Measurements from ENCODE around the gene IL26. TPM values are rescaled to one million over a fixed set of nuclear protein-coding genes. Genes with fewer than 3 reads are reported as not detected.

IL26 gene
- total and polyA plus RNA-seq, 7 donors: 0.22 to 0.36 TPM; not detected in 5

DNA sequence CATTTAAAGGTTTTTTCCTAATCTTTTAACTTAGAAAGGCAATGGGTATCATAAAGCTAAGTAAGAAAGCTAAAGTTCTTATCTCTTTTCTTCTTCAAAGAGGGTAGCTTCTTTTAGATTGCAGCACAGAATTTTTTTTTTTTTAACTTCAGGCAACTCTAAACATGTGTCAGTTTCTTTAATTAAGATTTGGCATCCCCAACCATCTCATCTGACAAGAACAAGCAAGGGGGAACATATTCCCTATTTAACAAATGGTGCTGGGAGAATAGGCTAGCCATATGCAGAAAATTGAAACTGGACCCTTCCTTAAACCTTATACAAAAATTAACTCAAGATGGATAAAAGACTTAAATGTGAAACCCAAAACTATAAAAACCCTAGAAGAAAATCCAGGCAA is 51.8 kb downstream of the IL26 start:
- no peak overlapping the region for H3K27ac ChIP-seq
- H3K4me3 ChIP-seq: no peak overlapping the region
- intact Hi-C loops (cut with DNase I): no loop called here
- H3K4me1 ChIP-seq: peaks cover 0 to 7% (median 3%) of the 10 kb centered on the region in 4 donors
- H3K27me3 ChIP-seq: no peaks in the 10 kb centered on the region
- DNase-seq: no peak
- no peaks in the 10 kb centered on the region for H3K36me3 ChIP-seq
- H3K9me3 ChIP-seq: no peaks in the 10 kb centered on the region
- TF ChIP-seq EP300 (IDR thresholded peaks at IDR 0.05) (no peak), POLR2A (IDR thresholded peaks at IDR 0.05) (no peak), POLR2AphosphoS5 (IDR thresholded peaks at IDR 0.05) (no peak)
- TF ChIP-seq, protein P1, sequence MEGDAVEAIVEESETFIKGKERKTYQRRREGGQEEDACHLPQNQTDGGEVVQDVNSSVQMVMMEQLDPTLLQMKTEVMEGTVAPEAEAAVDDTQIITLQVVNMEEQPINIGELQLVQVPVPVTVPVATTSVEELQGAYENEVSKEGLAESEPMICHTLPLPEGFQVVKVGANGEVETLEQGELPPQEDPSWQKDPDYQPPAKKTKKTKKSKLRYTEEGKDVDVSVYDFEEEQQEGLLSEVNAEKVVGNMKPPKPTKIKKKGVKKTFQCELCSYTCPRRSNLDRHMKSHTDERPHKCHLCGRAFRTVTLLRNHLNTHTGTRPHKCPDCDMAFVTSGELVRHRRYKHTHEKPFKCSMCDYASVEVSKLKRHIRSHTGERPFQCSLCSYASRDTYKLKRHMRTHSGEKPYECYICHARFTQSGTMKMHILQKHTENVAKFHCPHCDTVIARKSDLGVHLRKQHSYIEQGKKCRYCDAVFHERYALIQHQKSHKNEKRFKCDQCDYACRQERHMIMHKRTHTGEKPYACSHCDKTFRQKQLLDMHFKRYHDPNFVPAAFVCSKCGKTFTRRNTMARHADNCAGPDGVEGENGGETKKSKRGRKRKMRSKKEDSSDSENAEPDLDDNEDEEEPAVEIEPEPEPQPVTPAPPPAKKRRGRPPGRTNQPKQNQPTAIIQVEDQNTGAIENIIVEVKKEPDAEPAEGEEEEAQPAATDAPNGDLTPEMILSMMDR (IDR thresholded peaks at IDR 0.05): no peak

DNA sequence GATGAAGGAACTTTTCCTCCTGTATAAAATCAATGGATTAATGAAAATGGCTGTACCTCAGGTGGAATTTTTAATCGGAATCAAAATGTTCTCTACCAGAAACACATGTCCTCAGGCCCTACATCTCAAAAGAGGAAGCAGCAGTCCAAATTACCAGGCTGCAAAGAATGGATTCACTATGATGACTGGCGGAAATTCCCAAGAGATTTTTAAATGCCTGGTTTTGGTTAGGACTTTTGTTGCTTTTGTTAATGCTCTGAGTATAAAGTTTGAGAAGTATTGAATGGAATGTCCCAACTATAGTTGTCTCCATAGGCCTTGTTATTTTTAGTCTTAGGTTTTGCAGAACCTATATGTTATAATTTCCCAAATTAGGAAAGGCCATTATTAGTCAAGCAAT is 54.9 kb downstream of the IL26 start:
- Histone ChIP-seq H3K4me1 (no peaks in the 10 kb centered on the region), H3K9me3 (no peaks in the 10 kb centered on the region), H3K27me3 (no peaks in the 10 kb centered on the region), H3K27ac (no peak overlapping the region), H3K36me3 (no peaks in the 10 kb centered on the region), H3K4me3 (no peak overlapping the region)
- intact Hi-C loops (cut with DNase I): no loop called here
- DNase-seq: no peak
- TF ChIP-seq, protein P1 (IDR thresholded peaks at IDR 0.05): no peak
- TF ChIP-seq POLR2A (IDR thresholded peaks at IDR 0.05) (no peak), EP300 (IDR thresholded peaks at IDR 0.05) (no peak), POLR2AphosphoS5 (IDR thresholded peaks at IDR 0.05) (no peak)
- WGBS, 2 donors: 92 to 93% methylated on average over 2 of the region's 2 CpGs

DNA sequence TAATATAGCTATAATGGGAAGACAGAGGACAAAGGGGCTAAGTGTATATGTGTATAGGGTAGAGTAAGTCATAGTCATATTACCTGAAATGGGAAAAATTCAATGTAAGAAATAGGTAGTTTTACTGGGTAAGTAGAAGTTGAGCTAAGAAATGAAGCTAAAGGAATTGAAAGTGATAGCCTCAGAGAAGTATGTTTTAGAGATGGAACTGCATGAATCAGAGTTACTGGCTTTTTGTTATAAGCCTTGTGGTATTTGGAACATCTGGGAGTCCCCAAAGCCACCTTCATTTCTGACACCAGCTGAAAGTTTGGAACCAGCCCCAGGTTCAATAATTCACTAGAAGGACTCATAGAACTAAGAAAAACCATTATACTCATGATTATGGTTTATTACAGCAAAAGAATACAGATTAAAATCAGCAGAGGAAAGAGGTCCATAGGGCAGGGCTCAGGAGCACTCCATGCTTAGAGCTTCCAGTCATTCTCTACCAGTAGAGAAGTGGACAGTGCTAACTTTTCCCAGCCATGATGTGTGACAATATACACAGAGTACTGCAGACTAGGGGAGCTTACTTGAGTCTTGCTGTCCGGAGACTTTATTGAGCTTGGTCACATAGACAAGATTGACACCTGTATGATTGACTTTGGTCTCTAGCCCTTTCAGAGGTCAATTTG is 56.3 kb downstream of the IL26 start:
- no peak overlapping the region for H3K27ac ChIP-seq
- H3K9me3 ChIP-seq: no peaks in the 10 kb centered on the region
- no peak overlapping the region for H3K4me3 ChIP-seq
- H3K27me3 ChIP-seq: no peaks in the 10 kb centered on the region
- intact Hi-C loops (cut with DNase I): no loop called here
- TF ChIP-seq POLR2A (IDR thresholded peaks at IDR 0.05) (no peak), EP300 (IDR thresholded peaks at IDR 0.05) (no peak), POLR2AphosphoS5 (IDR thresholded peaks at IDR 0.05) (no peak)
- TF ChIP-seq, protein P1 (IDR thresholded peaks at IDR 0.05): no peak
- no peaks in the 10 kb centered on the region for H3K4me1 ChIP-seq
- WGBS, 2 donors: 99 to 100% methylated on average over 1 of the region's 1 CpG
- no peak for DNase-seq
- H3K36me3 ChIP-seq: no peaks in the 10 kb centered on the region

DNA sequence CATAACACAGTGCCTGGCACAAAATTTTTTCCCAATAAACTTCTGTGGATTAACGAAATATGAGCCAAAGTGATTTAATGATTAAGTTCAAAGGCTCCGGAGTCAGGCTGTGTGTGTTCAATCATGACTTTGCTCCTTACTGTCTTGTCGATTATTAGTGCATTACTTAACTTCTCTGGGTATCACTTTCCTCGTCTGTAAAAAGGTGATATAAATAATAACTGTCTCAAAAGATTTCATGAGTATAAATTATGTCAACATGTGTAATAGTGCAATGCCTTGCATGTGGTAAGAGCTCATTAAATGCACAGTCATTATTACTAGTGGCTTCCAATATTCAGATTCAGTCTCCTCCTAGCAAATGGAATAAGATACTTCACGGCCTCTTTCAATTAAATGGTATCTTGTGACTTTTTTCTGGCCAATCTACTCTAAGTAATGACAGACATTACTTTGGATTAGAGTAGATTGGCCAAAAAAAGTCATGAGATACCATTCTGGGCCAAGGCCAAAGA is 59.2 kb downstream of the IL26 start:
- H3K9me3 ChIP-seq: no peaks in the 10 kb centered on the region
- H3K27ac ChIP-seq: no peak overlapping the region
- no peaks in the 10 kb centered on the region for H3K4me1 ChIP-seq
- H3K27me3 ChIP-seq: no peaks in the 10 kb centered on the region
- intact Hi-C loops (cut with DNase I): no loop called here
- no peak for TF ChIP-seq POLR2AphosphoS5 (IDR thresholded peaks at IDR 0.05)
- TF ChIP-seq POLR2A (IDR thresholded peaks at IDR 0.05): no peak
- TF ChIP-seq, protein P1 (IDR thresholded peaks at IDR 0.05): no peak
- TF ChIP-seq EP300 (IDR thresholded peaks at IDR 0.05): no peak
- H3K36me3 ChIP-seq: no peaks in the 10 kb centered on the region
- no peak overlapping the region for H3K4me3 ChIP-seq
- DNase-seq: no peak
- 67 to 80% methylated on average over 5 of the region's 5 CpGs for WGBS, 2 donors

All from sigmoid colon (tissue), 7 donors.